ENCODE data around the gene MLH1. TPM values are rescaled to one million over a fixed set of nuclear protein-coding genes. Genes with fewer than 3 reads are reported as not detected.
A peak's percentile ranks its signal among the peaks of the same experiment; 100 is the strongest.

Gene MLH1
- polyA plus RNA-seq, 1 of the 3 experiments (the other 2 are of a cell fraction), result 24.0 TPM

DNA sequence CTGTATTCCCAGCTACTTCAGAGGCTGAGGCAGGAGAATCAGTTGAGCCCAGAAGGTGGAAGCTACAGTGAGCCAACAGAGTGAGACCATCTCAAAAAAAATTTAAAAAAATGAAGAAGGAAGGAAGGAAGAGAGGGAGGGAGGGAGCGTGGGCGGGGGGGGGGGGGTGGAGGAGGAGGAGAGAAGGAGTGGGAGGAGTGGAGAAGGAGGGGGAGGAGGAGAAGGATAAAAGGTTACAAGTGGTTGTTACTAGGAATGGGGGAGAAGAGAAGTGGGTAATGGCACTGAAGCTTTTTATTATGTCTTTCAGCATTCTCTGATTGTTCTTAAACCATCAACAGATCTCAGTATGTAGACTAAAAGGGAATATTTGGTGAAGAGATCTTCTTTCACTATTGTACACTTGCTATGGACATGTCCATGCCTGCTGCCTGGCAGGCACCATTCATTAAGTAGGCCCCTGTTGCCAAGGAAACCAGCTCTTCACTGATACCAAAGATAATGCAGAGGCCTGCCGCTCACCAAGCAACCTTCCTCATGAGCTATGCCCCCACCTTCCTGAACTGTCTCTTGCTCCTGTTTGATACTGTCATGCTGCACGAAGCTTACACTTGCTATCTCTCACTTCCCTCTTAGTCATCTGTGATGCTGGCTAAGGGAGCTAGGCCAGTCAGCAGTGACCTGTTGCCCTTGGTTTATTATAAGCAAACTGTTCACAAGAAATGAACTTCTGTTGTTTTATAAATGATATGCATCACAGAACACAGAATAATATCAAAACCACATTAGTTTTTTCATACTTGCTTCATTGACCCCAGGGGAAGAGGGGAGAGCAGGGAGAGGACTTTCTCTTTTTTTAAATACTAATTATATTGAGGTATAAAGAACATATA is 23.5 kb upstream of the MLH1 start:
- Histone ChIP-seq H3K9me3 (no peaks in the 10 kb centered on the region), H3K36me3 (replicated peaks in 1 of 2; ENCODE audit: control insufficient read depth in 1 of 2, insufficient read depth in 2 of 2, low read length in 1 of 2) (no peaks in the 10 kb centered on the region), H3K4me3 (ENCODE audit: low read depth in 2 of 2, low read length in 1 of 2) (no peak overlapping the region), H3K9me2 (no peaks in the 10 kb centered on the region), H4K20me1 (ENCODE audit: insufficient read depth) (no peaks in the 10 kb centered on the region), H3K9ac (no peak overlapping the region), H3F3A (replicated peaks; ENCODE audit: insufficient read depth) (no peaks in the 10 kb centered on the region), H3K27ac (ENCODE audit: low read depth in 2 of 2, low read length in 1 of 2) (peak overlapping the region; percentile 36 to 91; a peak in 3 of 4 replicates), H3K4me2 (peak overlapping the region; percentile 41), H3K27me3 (ENCODE audit: insufficient read depth) (no peaks in the 10 kb centered on the region), H3K4me1 (ENCODE audit: control insufficient read depth in 1 of 2, insufficient read depth in 2 of 2, low read depth in 1 of 2, low read length in 1 of 2) (peaks cover 10 to 13% of the 10 kb centered on the region in 2 experiments; a peak in 3 of 4 replicates), H2AFZ (ENCODE audit: low read depth) (peak overlapping the region; percentile 80; the same call in 1 of the 2 replicates), H3K79me2 (ENCODE audit: insufficient read depth) (no peaks in the 10 kb centered on the region)
- POLR2A ChIA-PET, result interaction anchor here (0.6 to 1.5 kb wide), 4 partner anchors 10 to 23 kb away, joined by 3 to 12 read pairs (median 4); partner anchors contain the start of genes EPM2AIP1 and MLH1
- DNase-seq, result peak; percentile 88
- TF ChIP-seq RAD21 (IDR thresholded peaks at IDR 0.05; ENCODE audit: low read length), result peak; percentile 38; the same call in 1 of the 2 replicates
- TF ChIP-seq RCOR1 (IDR thresholded peaks at IDR 0.05; ENCODE audit: low read length), result peak; percentile 57; the same call in 1 of the 2 replicates
- TF ChIP-seq, protein P1, sequence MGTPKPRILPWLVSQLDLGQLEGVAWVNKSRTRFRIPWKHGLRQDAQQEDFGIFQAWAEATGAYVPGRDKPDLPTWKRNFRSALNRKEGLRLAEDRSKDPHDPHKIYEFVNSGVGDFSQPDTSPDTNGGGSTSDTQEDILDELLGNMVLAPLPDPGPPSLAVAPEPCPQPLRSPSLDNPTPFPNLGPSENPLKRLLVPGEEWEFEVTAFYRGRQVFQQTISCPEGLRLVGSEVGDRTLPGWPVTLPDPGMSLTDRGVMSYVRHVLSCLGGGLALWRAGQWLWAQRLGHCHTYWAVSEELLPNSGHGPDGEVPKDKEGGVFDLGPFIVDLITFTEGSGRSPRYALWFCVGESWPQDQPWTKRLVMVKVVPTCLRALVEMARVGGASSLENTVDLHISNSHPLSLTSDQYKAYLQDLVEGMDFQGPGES (IDR thresholded peaks at IDR 0.05; ENCODE audit: low read depth, low read length), result no peak
- peak; percentile 38; the same call in 1 of the 2 replicates for TF ChIP-seq FOSL2 (IDR thresholded peaks at IDR 0.05; ENCODE audit: borderline replicate concordance, low read depth)
- TF ChIP-seq, protein P2, sequence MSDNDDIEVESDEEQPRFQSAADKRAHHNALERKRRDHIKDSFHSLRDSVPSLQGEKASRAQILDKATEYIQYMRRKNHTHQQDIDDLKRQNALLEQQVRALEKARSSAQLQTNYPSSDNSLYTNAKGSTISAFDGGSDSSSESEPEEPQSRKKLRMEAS (IDR thresholded peaks at IDR 0.05; ENCODE audit: low read depth), result peak; percentile 49; the same call in 1 of the 2 replicates
- TF ChIP-seq TCF12 (IDR thresholded peaks at IDR 0.05), result peak; percentile 50; the same call in 1 of the 2 replicates
- TF ChIP-seq GABPA (IDR thresholded peaks at IDR 0.05; ENCODE audit: low read depth), result no peak
- TF ChIP-seq MXI1 (IDR thresholded peaks at IDR 0.05; ENCODE audit: low read depth, low read length), result peak; percentile 88; the same call in 1 of the 2 replicates
- no peak for TF ChIP-seq TAF1 (IDR thresholded peaks at IDR 0.05; ENCODE audit: borderline replicate concordance, low read depth, low read length)
- peak; percentile 91 for TF ChIP-seq GATA2 (CRISPR knock-in tag; IDR thresholded peaks at IDR 0.05)
- peak in 1 of 2 experiments; percentile 53; a peak in 1 of 4 replicates for TF ChIP-seq EP300 (IDR thresholded peaks at IDR 0.05; ENCODE audit: borderline replicate concordance in 1 of 2, low read depth in 1 of 2, low read length in 1 of 2)
- no peak for TF ChIP-seq FOXM1 (IDR thresholded peaks at IDR 0.05; ENCODE audit: low read depth)
- no peak for TF ChIP-seq TEAD4 (IDR thresholded peaks at IDR 0.05; ENCODE audit: borderline replicate concordance, insufficient read depth)
- peak; percentile 66 for TF ChIP-seq CHD2 (IDR thresholded peaks at IDR 0.05; ENCODE audit: low read length, partially characterized antibody)
- TF ChIP-seq, protein P3, sequence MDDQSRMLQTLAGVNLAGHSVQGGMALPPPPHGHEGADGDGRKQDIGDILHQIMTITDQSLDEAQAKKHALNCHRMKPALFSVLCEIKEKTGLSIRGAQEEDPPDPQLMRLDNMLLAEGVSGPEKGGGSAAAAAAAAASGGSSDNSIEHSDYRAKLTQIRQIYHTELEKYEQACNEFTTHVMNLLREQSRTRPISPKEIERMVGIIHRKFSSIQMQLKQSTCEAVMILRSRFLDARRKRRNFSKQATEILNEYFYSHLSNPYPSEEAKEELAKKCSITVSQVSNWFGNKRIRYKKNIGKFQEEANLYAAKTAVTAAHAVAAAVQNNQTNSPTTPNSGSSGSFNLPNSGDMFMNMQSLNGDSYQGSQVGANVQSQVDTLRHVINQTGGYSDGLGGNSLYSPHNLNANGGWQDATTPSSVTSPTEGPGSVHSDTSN (IDR thresholded peaks at IDR 0.05), result peak; percentile 46; the same call in 1 of the 2 replicates
- peak; percentile 30; the same call in 1 of the 2 replicates for TF ChIP-seq RFX5 (IDR thresholded peaks at IDR 0.05; ENCODE audit: low read length)
- CTCF ChIA-PET, result interaction anchor here (1.0 to 4.7 kb wide), 6 partner anchors 10 to 127 kb away, joined by 3 to 29 read pairs (median 4); no protein-coding TSS in a partner anchor
- WGBS (ENCODE audit: low lambda C conversion rate), result 9% methylated on average over 4 of the region's 4 CpGs
